NOMO-1 treated with dmso at 0.1 percent for 144 hours (cell line): ENCODE data around the gene RAPGEFL1.
A peak's percentile ranks its signal among the peaks of the same experiment; 100 is the strongest.
"Not testable (repeated sequence)": the region's sequence is repeated elsewhere in the genome, so short reads cannot be mapped to it uniquely, and the experiment has no call there.

Experiments used
- DNase-seq: peaks from one replicate; lab custom pipeline; 2025; ENCODE audit not compliant: unreplicated experiment; lab: John Stamatoyannopoulos, UW

RAPGEFL1 gene

GRCh38 chr17:40206193-40206592 lies 28.9 kb downstream of the RAPGEFL1 start:
- not testable (repeated sequence) for DNase-seq

- DNase-seq, result no peak
Measured at GRCh38 chr17:40209404-40210093, 32.3 kb downstream of the RAPGEFL1 start.

GRCh38 chr17:40213914-40214313 lies 36.6 kb downstream of the RAPGEFL1 start:
- DNase-seq, result not testable (repeated sequence)

GRCh38 chr17:40218006-40218739 lies 40.9 kb downstream of the RAPGEFL1 start:
- no peak for DNase-seq

- peak; percentile 96 for DNase-seq
Measured at GRCh38 chr17:40218740-40219593, 41.7 kb downstream of the RAPGEFL1 start, which contains the start of gene WIPF2. Gene WIPF2 (plus strand): TSS chr17:40219304. CDS start chr17:40256460, 37,156 bp downstream.

GRCh38 chr17:40219594-40220338 lies 42.5 kb downstream of the RAPGEFL1 start:
- DNase-seq, result peak; percentile 60

- DNase-seq, result no peak
Measured at GRCh38 chr17:40224718-40225550, 47.7 kb downstream of the RAPGEFL1 start.

- not testable (repeated sequence) for DNase-seq
Measured at GRCh38 chr17:40229146-40229545, 51.9 kb downstream of the RAPGEFL1 start.

GRCh38 chr17:40230670-40231069 lies 53.4 kb downstream of the RAPGEFL1 start:
- DNase-seq, result no peak

GRCh38 chr17:40231928-40232327 lies 54.7 kb downstream of the RAPGEFL1 start:
- not testable (repeated sequence) for DNase-seq

- no peak for DNase-seq
Measured at GRCh38 chr17:40241252-40241834, 64.1 kb downstream of the RAPGEFL1 start.

- no peak for DNase-seq
Measured at GRCh38 chr17:40242774-40243173, 65.5 kb downstream of the RAPGEFL1 start.

- no peak for DNase-seq
Measured at GRCh38 chr17:40243761-40244160, 66.5 kb downstream of the RAPGEFL1 start.

GRCh38 chr17:40244255-40244654 lies 67.0 kb downstream of the RAPGEFL1 start:
- DNase-seq, result no peak
